Body of pancreas (tissue), 4 donors: ENCODE results near the gene PALLD. TPM values are rescaled to one million over a fixed set of nuclear protein-coding genes. Genes with fewer than 3 reads are reported as not detected.

Experiments
- ATAC-seq: fragments of 150-250 bp; one replicate; pipeline ENCODE4 v1.9.1; 2016
- DNase-seq, 4 donors: peaks; one replicate each; pipeline ENCODE4 v3.0.0-alpha.2; 2019
- H3K27ac ChIP-seq, 4 donors: fragments of 200-600 bp; sonication (generic); 1 replicate in 3 of 4; 2 replicates in 1 of 4; pipeline versions ENCODE4 v1.5.1 to v1.6.1; 2016 to 2019; ENCODE audit warnings: mild to moderate bottlenecking in 1 of 4, mixed read lengths in 1 of 4, moderate library complexity in 1 of 4
- H3K27me3 ChIP-seq, 2 donors: fragments of 200-600 bp; sonication (generic); one replicate each; pipeline ENCODE4 v1.6.0; 2016; ENCODE audit warnings: mild to moderate bottlenecking in 1 of 2
- H3K36me3 ChIP-seq, 2 donors: fragments of 200-600 bp; sonication (generic); replicated peaks in 1 of 2; 2 replicates each; pipeline ENCODE4 v1.5.1; 2016; ENCODE audit warnings: low read depth in 2 of 2; ENCODE audit not compliant: insufficient read depth in 1 of 2
- H3K4me1 ChIP-seq: fragments of 200-600 bp; sonication (generic); one replicate; pipeline ENCODE4 v1.6.0; 2016
- H3K4me3 ChIP-seq, 2 donors: fragments of 200-600 bp; sonication (generic); 1 replicate in 1 of 2; 2 replicates in 1 of 2; pipeline ENCODE4 v1.5.1; 2016 to 2019
- H3K9me3 ChIP-seq, 3 donors: fragments of 200-600 bp; sonication (generic); 1 replicate in 2 of 3; 2 replicates in 1 of 3; pipeline ENCODE4 v1.5.1; 2016
- POLR2A ChIP-seq, 3 donors: fragments of 450-650 bp; IDR thresholded peaks; one replicate each; pipeline ENCODE4 v1.6.1; 2016; ENCODE audit warnings: antibody characterized with exemption in 3 of 3, mild to moderate bottlenecking in 2 of 3
- WGBS, 2 donors: methylation state at CpG; one replicate each; pipeline ENCODE4 v1.1.5; 2017; 5-methylcytosine and 5-hydroxymethylcytosine counted together
- intact Hi-C: fragments of 100-400 bp; cut with DNase I; formaldehyde crosslinking; loops from one replicate; pipeline ENCODE4 v1.15.1; 2023
- total RNA-seq, 2 donors: library from RNA; depleted of rRNA; stranded (reverse); fragments of >200 nt; gene quantifications; one replicate each; pipeline ENCODE4 v1.1.0, GENCODE V29; 2016
- TF ChIP-seq, protein P1 (sequence below), 7 experiments: fragments of 450-650 bp in 4 of 7; fragments of 200-600 bp in 3 of 7; sonication (generic) in 3 of 7; IDR thresholded peaks; one replicate each; pipeline ENCODE4 v1.5.1; 2016 to 2019; ENCODE audit warnings: antibody characterized with exemption in 7 of 7

PALLD gene
- total RNA-seq, 2 donors from 2014 or later = 46.8 to 52.4 TPM

DNA sequence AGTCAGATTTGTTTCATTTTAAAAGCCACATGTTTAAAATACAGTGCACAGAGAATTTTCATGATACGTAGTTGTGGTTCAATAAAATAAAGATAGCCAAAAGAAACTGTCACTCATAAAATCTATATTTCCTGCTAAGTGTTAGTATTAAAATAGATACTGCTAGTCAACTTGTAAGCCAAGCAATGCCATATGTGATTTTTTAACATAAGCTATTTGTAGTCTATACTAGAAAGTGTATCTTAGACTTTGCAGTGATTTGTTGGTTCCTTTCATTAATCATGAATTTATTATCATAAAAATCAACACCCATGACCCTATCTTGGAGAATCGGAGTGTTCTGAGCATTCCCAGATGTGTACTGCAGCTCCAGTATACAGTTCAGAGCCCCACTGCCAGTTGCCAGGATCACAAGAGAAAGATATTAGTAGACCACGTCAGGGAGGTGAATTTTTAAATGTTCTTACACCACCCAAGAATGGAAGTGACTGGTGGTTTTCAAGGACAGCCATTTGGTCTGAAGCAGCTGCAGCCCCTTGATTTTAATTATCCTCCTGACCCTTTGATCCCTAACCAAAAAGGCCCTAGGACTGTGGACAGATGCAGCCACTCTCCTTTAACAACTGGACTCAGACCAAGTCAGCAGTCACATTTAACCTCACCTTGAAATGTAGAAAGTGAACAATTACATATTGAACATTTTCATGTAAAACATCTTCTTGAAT is 163.1 kb downstream of the PALLD start:
- TF ChIP-seq POLR2A (IDR thresholded peaks at IDR 0.05) = no peak
- TF ChIP-seq, protein P1, sequence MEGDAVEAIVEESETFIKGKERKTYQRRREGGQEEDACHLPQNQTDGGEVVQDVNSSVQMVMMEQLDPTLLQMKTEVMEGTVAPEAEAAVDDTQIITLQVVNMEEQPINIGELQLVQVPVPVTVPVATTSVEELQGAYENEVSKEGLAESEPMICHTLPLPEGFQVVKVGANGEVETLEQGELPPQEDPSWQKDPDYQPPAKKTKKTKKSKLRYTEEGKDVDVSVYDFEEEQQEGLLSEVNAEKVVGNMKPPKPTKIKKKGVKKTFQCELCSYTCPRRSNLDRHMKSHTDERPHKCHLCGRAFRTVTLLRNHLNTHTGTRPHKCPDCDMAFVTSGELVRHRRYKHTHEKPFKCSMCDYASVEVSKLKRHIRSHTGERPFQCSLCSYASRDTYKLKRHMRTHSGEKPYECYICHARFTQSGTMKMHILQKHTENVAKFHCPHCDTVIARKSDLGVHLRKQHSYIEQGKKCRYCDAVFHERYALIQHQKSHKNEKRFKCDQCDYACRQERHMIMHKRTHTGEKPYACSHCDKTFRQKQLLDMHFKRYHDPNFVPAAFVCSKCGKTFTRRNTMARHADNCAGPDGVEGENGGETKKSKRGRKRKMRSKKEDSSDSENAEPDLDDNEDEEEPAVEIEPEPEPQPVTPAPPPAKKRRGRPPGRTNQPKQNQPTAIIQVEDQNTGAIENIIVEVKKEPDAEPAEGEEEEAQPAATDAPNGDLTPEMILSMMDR (IDR thresholded peaks at IDR 0.05) = no peak
- no peak overlapping the region for H3K27ac ChIP-seq
- ATAC-seq (no peak), DNase-seq (no peak)
- no peaks in the 10 kb centered on the region for H3K9me3 ChIP-seq
- WGBS, 2 donors = 65 to 67% methylated on average over 3 of the region's 3 CpGs
- no peaks in the 10 kb centered on the region for H3K27me3 ChIP-seq
- intact Hi-C loops = no loop called here
- H3K4me3 ChIP-seq = no peak overlapping the region
- no peaks in the 10 kb centered on the region for H3K4me1 ChIP-seq
- no peaks in the 10 kb centered on the region for H3K36me3 ChIP-seq

DNA sequence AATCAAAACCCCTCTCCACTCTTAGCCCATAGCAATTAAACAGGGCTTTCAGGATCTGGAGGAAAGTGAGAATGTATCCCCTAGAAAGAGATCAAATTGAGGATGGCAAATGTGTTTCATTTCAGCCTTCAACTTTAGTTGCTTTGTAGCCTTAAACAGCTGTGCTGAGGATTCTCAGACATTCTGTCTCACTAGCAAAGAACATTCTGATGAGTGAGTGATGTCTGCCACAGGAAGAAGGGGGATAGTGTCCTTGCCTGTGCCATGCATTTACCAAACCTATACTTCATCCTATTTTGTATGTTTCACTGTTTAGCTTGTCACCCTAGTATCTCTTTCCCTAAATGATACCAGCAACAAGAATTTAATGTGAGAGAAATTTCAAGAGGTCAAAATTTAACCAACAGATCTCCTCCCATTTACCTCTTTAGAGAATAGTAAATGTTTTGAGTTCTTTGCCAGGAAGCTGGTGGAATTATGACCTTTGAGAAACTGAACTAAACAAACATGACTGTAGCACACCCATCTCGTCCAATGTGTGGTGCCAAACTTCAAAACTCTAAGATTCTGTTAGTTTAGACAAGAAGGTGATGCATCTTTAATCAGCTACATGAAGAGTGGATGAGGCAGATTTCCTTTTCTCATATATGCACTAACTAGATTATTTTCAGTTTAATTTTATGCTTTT is 165.6 kb downstream of the PALLD start:
- Histone ChIP-seq H3K9me3 (no peaks in the 10 kb centered on the region), H3K27me3 (peaks cover 0 to 4% of the 10 kb centered on the region in 2 donors), H3K36me3 (no peaks in the 10 kb centered on the region), H3K4me3 (no peak overlapping the region), H3K4me1 (no peaks in the 10 kb centered on the region), H3K27ac (no peak overlapping the region)
- WGBS, 2 donors = 11 to 22% methylated on average over 1 of the region's 1 CpG
- intact Hi-C loops = no loop called here
- DNase-seq (no peak), ATAC-seq (no peak)
- TF ChIP-seq, protein P1 (IDR thresholded peaks at IDR 0.05) = no peak
- TF ChIP-seq POLR2A (IDR thresholded peaks at IDR 0.05) = no peak

DNA sequence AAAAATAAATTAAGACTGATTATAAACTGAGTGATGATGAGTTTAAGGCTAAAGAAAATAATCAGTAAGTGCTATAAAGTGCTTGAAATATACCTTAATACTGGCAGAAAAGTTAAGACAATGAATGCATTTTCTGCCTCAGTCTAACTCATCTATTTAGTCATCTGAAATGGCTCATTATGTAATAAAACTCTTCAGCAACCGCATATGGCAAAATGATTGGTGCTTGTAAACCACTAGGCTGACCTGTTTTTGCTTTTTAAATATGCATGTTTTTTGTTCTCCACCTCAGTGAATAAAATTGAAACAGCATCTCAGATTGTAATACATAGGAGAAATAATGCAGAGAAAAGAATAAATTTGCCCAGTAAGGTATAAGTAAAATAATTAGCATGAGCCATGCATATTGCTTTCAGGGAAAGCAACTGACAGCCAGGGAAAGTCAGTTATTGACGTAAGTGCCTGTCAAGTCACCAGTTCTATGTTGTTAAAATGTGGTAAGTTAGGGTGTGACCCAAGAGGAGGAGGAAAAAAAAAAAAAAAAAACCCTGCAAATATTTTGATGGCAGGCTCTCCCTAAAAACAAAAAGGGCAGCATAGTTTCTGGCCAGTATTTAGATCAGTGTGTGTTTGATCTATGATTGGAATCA is 167.5 kb downstream of the PALLD start:
- 83 to 93% methylated on average over 2 of the region's 2 CpGs for WGBS, 2 donors
- Histone ChIP-seq H3K27me3 (peaks cover 0 to 4% of the 10 kb centered on the region in 2 donors), H3K9me3 (no peaks in the 10 kb centered on the region), H3K27ac (no peak overlapping the region), H3K4me1 (no peaks in the 10 kb centered on the region), H3K36me3 (no peaks in the 10 kb centered on the region), H3K4me3 (no peak overlapping the region)
- intact Hi-C loops = no loop called here
- TF ChIP-seq, protein P1 (IDR thresholded peaks at IDR 0.05) = no peak
- TF ChIP-seq POLR2A (IDR thresholded peaks at IDR 0.05) = no peak
- no peak for ATAC-seq
- DNase-seq = no peak

DNA sequence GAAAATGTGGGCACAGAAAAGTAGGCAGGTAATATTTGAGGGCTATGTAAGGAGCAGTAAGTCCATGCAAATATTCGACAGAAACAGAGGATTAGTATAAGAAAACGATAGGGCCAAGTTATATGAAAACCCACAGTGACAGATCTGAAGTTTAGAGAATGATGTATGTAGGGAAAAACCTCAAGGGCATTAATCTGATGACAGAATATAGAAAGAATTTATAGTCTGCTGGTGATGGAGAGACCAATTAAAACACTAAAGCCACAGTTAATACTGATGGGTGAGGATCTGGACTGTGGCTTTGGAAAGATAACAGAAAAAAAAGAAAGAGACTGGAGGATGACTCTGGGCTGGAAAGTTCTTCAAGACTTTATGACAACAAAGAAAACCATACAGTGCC is 169.7 kb downstream of the PALLD start:
- TF ChIP-seq, protein P1 (IDR thresholded peaks at IDR 0.05) = no peak
- TF ChIP-seq POLR2A (IDR thresholded peaks at IDR 0.05) = no peak
- 27 to 38% methylated on average over 2 of the region's 2 CpGs for WGBS, 2 donors
- H3K27ac ChIP-seq = no peak overlapping the region
- H3K27me3 ChIP-seq = peaks cover 0 to 4% of the 10 kb centered on the region in 2 donors
- no peak for ATAC-seq
- no peaks in the 10 kb centered on the region for H3K36me3 ChIP-seq
- no peaks in the 10 kb centered on the region for H3K4me1 ChIP-seq
- no peaks in the 10 kb centered on the region for H3K9me3 ChIP-seq
- no peak overlapping the region for H3K4me3 ChIP-seq
- no peak for DNase-seq
- intact Hi-C loops = no loop called here
